GM21423 (cell line): ENCODE data around the gene GDAP2.
"Not testable (repeated sequence)": the region's sequence is repeated elsewhere in the genome, so short reads cannot be mapped to it uniquely, and the experiment has no call there.

Source experiments
- ATAC-seq: cut with Tn5 transposase; IDR thresholded peaks from one replicate; pipeline ENCODE4 v1.9.1; 2021; ENCODE audit warnings: mild to moderate bottlenecking, moderate library complexity; ENCODE audit not compliant: unreplicated experiment

GDAP2 gene, protein sequence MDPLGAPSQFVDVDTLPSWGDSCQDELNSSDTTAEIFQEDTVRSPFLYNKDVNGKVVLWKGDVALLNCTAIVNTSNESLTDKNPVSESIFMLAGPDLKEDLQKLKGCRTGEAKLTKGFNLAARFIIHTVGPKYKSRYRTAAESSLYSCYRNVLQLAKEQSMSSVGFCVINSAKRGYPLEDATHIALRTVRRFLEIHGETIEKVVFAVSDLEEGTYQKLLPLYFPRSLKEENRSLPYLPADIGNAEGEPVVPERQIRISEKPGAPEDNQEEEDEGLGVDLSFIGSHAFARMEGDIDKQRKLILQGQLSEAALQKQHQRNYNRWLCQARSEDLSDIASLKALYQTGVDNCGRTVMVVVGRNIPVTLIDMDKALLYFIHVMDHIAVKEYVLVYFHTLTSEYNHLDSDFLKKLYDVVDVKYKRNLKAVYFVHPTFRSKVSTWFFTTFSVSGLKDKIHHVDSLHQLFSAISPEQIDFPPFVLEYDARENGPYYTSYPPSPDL

DNA sequence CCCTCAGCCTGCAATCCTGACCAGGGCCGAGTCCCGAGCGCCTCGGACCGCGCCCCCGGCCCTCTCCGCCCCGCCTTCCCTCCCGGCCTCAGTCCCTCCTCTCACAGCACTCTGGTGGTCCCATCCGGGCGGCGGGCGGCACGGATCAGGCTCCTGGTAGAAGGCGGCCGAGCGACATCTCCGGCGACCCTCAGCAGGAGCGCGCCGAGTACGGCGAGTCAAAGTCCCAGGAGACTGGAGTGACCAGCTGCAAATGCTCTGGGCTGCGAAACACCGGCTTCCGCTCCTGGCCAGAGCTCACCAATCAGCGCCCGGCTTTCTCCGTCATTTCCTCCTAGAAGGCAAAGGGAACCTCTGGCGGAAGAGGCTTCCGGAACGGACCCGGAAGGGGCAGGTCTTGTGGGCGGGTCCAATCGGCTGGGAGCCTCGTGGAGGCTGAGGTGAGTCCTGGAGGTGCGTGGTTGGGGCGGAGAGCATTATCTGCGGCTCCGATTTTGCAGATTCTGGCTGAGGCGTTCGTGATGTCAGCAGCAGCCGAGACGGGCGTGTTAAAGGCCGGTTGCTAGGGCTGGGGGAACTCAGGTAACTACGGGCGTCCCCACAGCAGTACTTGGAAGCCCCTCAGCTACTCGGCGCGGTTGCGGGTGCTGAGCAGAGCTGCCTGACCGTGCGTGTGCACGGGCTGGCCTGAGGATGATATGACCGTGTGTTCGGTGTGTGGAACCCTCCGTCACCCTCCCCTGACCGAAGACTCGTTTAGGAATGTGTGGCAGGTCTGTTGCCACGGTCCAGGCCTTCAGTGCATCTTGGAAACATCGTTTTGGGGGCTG, at the start of gene GDAP2, which contains the start of gene WDR3:
Gene GDAP2, minus strand, starts transcription at position 279 of the 830 bp plus-strand sequence. CDS start 9,264 bp downstream, outside the sequence.
Gene WDR3, plus strand, starts transcription at position 397 of the 830 bp plus-strand sequence. CDS start 3,581 bp downstream, outside the sequence.
- ATAC-seq: peak; percentile 94

DNA sequence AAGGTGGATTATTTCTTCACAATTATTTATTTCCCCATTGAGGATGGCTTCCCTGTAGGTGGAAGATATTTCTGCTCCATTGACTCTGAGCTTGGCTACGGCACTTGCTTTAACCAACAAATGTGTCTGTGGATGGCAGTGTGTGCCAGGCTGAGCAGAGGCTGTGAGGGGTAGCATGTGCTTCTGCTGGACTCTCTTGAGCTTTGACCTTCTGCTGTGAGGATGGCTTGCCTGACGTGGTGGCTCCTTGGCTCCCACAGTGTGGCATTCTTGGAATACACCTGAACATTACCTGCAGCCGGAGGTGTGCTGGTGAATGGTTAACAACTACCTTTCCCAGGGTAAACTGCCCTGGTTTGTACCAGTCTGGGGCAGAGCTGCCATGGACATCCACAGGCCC, 47.0 kb upstream of the GDAP2 start:
- no peak for ATAC-seq

DNA sequence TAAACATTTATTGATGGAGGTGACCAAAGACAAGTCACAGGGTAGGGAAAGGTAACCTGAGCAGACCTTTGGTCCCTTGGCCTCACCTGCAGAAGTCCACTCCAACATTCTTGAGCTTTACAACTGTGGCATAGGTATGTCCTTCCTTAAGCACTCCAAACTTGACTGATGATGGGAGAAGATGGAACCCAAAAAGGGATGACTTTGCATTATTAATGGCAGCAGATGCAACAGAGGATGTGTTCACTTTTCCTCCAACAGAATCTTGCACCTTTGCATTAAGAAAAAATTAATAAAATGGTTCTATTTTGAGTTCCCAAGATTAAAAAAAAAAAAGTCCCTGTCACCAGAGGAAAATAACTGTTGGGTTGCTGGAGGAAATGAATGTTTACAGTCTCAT, 42.4 kb upstream of the GDAP2 start:
- no peak for ATAC-seq

DNA sequence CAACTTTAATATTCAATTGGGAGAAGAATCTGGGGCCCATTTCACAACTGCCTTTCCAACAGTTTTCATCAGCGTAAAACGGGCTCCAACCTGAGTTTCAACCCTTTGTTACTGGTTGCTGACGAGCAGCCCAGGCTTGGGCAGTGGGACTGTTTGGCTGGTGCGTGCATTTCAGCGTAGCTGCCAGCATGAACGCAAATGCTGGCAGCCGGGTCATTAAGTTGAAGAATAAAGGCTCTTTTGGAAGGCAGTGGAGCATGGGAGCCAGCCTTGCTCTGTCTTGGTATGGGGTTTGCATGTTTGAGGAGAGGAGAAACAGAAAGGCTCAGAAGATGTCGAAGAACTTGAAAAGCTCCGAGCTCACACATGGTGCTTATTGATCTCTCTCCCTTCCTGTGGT, 40.8 kb upstream of the GDAP2 start:
- no peak for ATAC-seq

DNA sequence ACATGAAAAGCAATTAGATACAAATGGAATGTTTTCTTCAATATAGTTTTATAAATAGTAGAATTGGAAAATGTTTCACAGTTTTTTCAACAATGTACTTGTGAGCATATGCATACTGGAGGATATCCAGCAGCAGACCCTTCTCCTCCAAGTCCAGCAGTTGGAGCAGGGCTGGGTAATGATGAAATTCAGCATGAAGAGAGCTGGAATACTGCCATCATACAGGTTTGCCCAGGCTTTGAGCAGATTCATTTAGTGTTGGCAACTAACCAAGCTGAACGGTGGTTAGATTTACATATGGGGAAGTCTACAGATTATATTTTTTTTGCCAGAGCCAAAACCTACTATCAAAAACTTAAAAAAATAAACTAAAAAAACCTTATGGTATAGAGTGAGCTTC, 38.5 kb upstream of the GDAP2 start:
- no peak for ATAC-seq

DNA sequence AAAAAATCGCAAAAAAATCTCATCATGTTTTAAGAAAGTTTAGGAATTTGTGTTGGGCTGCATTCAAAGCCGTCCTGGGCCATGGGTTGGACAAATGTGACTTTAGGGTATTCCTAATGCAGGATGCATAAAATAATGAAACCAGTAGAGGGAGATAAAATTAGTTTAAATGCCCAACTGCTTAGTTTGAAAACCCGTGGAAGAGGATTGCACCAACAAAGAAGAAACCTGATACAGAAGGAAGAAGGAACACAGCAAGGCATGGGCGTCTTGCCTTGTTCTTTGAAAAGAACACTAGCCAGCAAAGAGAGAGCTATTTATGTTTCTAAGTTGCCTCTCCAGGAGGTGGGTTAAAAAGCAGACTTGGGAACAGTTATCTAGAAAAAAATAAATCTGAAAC, 38.1 kb upstream of the GDAP2 start:
- ATAC-seq: no peak

DNA sequence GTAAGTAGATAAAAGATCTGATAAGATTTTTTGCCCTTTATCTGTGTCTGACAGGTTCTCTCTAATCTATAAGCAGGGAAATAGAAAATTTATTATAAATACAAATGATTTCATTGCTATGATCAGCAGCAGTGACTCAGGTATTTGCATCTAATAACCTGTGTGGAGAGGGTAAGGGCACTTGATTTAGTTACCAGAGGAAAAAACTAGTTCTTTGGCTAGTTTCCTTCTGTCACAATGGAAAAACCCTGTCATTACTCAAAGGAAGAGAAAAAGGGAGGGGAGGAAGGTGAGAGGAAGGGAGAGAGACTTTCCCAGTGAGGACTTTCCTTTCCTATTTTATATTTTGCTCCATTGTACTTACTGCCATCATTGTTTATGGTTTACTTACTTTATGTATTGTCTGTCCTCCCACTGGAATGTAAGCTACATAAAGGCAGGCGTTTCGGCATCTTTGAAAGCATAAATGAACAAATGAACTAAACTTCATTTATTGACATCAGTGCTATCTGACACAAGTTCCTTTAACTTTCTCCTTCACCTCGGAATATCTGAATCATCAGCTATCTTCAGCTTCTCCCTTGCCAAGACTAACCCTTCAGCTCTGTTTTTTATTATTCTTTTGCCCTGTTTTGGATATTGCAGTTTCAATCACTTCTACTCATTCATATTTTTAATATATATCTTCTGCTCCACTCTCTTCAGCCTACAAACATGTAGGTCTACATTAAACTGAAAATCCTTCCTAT, 35.0 kb upstream of the GDAP2 start:
- no peak for ATAC-seq

DNA sequence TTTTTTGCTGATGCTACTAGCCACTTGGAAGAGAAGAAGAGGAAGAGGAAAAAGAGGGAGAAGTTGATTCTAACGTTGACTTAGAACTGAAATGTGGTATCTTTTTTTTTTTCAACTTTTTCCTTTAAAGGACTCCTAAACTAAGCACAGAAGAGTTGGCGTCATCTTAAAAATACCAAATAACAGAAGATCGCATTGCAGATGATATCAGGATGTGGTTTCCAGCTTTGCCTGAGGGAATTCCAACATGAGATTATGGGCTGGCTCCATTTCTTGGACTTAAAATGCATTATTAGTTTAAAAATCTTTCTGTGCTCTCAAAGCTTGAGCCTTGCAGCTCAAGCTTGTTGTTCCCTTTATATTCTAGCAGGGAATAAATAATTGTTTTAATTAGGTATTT, 29.9 kb upstream of the GDAP2 start:
- no peak for ATAC-seq

DNA sequence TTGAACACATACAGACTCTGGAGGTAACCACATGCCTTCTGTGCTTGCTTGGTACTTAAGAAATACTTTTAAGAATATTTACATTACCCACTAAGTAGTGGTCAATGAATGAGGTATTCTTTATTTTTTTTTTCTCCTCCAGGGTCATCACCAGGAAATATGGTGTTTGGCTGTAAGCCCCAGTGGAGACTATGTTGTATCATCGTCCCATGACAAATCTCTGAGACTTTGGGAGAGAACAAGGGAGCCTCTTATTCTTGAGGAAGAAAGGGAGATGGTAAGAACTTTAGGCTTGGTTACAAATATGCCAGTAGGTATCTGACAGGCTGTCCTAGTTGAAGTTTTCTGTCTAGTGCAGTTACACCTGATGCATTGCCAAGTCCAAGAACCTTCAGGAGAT, 23.0 kb upstream of the GDAP2 start:
- ATAC-seq: no peak

DNA sequence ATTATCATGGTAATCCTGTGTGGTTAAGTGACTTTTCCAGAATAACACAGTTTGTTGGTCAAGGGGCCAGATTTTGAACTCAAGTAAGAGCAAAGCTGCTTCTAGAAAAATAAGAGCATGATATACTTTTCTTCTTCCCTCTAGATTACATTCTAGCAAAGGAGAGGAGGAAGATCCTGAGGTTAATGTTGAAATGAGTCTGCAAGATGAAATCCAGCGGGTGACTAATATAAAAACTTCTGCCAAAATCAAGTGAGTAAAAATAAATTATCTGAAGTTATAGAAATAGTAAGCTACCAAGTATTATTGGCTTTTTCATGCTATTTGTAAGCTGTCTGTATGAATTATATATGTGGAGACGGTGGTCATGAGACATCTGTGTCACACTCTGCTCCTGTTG, 12.9 kb upstream of the GDAP2 start:
- no peak for ATAC-seq

DNA sequence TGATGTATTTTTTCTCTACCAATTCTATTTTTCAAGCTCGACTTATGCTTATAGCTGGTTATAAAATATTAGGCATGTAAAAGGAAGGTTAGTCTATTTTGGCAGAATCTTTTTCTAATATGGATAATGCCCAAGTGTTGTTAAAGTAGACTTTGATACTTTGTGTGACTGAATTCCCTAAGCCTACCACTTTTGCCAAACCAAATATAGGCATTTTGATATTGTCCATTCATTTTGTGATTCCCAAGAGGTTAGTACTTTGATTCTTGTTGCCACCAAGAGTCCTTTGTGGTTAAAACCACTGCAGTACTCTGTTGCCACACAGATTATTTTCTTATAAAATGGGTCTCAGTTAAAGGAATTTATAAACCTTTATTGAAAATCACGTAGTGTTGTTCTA, 4.3 kb upstream of the GDAP2 start:
- no peak for ATAC-seq

DNA sequence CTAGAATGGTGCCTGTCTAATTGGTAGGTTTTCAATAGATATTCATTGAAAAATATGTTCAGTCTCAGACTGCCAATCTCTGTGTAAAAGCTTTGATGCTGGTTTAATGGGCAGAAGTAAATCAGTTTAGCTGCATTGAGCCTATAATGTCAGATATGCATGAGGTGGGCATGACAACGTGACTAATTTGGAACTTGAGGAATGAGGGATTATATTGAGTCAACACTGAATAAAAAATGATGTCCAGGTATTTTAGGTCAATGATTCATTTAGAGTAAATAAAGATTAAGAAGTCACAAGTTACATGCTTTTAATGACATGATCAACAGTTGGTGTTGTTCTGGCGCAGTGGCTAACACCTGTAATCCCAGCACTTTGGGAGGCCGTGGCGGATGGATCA, 3.2 kb upstream of the GDAP2 start:
- no peak for ATAC-seq

DNA sequence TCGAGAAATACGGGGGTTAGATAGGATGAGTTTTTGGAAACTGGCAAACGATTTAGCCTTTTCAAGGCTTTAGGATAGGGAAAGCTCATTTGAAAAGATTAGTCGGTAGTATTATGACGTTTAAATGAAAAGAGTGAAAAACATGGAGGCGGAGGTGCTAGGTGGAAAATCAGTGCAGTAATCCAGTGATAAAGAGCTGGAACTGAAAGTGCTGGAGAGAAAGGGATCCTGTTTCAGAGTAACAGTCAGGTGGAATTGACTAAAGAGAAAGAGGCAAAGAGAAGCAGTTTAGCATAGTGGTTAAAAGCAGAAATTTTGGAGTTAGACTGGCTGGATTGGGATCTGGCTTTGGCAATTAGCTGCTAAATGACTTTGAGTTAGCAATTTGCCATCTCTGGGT, 1.1 kb upstream of the GDAP2 start:
- no peak for ATAC-seq

DNA sequence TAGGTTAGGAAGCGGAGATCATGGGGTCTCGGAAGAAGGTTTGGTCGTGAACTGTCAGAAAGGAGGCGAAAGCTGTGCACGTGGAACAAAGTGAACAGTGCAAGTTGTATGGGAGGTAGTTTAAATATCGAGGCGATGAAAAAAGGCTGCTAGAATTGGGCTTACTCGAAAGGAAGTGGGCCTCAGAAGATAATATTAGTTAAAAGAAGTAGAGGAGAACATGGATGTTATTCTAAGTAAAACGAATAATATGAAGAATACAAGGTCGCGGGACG, 689 bp upstream of the GDAP2 start:
- ATAC-seq: no peak

DNA sequence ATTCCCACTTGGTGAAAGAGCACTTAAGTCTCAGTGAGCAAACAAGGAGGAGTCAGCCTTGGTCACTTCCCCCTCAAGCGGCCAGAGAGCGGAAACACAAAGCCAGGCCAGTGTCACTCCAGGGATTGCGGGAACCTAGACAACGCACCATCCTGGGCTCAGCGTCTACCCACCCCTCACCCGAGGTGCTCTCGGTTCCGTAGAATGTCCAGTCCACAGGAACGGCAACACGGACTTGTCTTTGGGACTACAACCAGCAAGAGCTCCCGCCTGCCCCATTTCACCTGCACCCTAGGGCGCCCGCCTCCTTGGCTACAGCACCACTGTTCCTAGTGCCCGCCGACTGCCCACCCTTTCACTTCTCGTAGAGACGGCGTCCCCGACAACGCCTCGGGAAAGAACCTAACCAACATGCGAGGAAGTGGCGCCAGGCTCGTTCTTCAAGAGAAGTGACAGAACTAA, 509 bp downstream of the GDAP2 start:
- ATAC-seq: peak; percentile 40

DNA sequence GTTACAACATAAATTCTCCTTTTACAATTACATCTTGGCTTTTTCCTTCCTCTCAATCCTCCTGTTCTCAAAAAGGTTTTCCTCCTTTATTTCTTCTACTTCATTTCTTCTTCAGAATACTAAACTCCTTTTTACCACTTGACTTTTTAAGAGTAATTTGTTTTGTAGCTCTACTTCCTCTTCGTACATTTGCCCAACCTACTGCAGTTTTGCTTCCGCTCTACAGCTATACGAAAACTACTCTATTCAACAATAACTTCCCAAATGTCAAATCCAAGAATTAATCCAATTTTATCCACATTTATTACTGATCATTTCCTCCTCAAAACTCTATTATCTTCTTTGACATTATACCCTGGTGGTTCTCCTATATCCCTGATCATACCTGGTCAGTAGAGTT, 3.4 kb downstream of the GDAP2 start:
- no peak for ATAC-seq

DNA sequence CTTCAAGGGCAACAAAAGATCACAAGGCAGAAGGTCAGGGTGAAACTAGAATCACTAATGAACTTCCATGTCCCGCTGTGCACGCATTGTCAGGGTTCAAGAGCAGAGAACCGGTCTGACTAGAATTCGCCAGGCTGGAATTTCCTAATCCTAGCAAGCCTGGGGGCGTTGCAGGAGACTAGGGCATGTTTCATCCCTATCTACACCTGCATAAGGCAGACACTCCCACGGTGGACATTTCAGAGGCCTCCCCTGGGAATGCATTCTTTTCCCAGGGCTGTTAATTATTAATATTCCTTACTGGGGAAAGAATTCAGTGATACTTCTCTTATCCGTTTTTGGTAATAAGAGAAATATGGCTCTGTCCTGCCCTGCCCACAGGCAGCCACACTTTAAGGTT, 6.7 kb downstream of the GDAP2 start:
- ATAC-seq: not testable (repeated sequence)

DNA sequence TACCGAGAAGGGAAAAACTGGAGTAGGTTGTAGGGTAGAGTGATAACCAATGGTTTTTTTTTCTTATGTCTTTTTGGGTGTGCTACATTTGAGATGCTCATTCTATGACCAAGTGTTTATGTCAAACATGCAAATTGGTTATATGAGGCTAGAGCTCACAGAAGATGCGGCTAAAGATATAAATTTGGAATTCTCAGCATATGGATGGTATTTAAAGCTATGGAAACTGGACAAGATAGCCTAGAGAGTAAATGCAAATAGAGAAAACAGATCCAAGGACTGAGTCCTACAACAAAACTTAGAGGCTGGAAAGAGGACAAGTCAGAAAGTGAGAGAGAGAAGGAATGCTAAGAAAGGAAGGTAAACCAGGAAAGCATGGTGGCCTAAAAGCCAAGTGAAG, 7.4 kb downstream of the GDAP2 start:
- no peak for ATAC-seq

DNA sequence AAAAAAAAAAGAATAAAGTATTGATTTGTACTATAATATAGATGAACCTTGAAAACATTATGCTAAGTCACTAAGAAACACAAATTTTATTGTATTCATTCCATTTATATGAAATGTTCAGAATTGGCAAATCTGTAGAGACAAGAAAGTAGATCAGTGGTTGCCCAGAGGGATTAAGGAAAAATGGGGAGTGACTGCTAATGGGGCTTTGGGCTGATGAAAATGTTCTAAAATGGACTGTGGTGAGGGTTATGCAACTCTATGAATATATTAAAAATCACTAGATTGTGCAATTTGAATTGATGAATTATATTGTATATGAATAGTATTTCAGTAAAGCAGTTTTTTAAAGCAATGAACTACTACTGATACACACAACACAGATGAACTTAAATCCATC, 10.0 kb downstream of the GDAP2 start:
- ATAC-seq: no peak

DNA sequence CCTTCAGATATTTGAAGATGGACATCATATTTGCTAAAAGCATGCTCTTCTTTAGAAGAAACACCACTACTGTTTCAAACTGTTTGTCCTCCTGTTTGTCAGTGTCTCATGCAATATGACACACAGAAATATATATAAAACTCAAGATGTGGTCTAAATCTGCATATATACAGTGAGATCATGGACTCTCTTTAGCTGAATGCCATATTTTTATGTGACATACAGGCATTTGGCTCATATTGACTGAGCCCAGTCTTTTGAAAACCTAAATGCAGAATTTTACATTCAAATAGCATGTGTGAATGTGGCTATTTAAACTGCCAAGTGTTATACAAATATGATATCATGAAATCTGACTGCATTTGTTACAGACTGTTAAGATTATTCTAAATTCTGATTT, 18.4 kb downstream of the GDAP2 start:
- no peak for ATAC-seq

DNA sequence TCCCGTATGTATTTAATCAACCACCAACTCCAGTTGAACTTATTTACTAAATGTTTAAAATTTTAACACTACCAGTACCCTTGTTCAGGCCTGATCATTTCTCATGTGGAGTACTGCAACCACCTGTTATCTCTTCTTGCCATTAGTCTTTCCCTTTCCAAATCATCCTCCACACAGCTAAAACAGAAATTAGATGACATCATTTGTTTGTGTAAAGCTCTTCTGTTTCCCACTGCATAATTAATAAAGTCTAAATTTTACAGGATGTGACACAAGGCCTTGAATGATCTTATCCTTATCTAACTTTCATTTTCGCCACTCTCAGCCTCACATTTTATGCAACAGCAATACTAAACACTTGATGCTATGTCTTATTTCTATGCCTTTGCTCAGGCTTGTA, 24.4 kb downstream of the GDAP2 start:
- ATAC-seq: no peak
